OCI-LY1 (cell line): ENCODE results near the gene RECQL5.

Experiments
- CTCF ChIP-seq: fragments of 200-600 bp; sonication (generic), shearing (Covaris generic); IDR thresholded peaks from 2 replicates; pipeline ENCODE4 v1.5.1; 2017; ENCODE audit warnings: mild to moderate bottlenecking, antibody characterized with exemption, low read length, moderate library complexity, mixed read lengths
- EZH2 ChIP-seq: fragments of 200-600 bp; sonication (generic), shearing (Covaris generic); IDR thresholded peaks from 2 replicates; pipeline ENCODE4 v1.8.0; 2017; ENCODE audit warnings: borderline replicate concordance, mixed run types, mild to moderate bottlenecking, antibody characterized with exemption, low read length, moderate library complexity, mixed read lengths

- TF ChIP-seq CTCF (no peak), EZH2 (no peak)
Measured at GRCh38 chr17:75622076-75622475, 44.9 kb downstream of the RECQL5 start.
